AG04450 (cell line): Measurements from ENCODE around the gene CLBA1. TPM values are rescaled to one million over a fixed set of nuclear protein-coding genes. Genes with fewer than 3 reads are reported as not detected.

Experiments used
- CTCF ChIA-PET: fragments of 300-600, 350-600 bp; formaldehyde crosslinking; extraction: SDS; loops from one replicate; lab custom pipeline; 2022; ENCODE audit warnings: antibody characterized with exemption, inconsistent platforms; lab: Charles Lee
- POLR2A ChIA-PET: fragments of 350-600 bp; formaldehyde crosslinking; extraction: SDS; loops from one replicate; lab custom pipeline; 2021; ENCODE audit warnings: antibody characterized with exemption, inconsistent platforms; lab: Yijun Ruan, JAX
- DNase-seq: peaks from one replicate; pipeline ENCODE4 v3.0.0-alpha.2; 2011; ENCODE audit warnings: low read depth, low spot score
- H3K27ac ChIP-seq: one replicate; pipeline ENCODE4 v1.5.1; 2012; ENCODE audit warnings: low read depth, low read length, control low read depth
- H3K27me3 ChIP-seq: one replicate; pipeline ENCODE4 v1.6.0; 2012; ENCODE audit warnings: low read length; ENCODE audit not compliant: control insufficient read depth, insufficient read depth
- H3K4me3 ChIP-seq: 2 replicates; pipeline ENCODE4 v1.5.1; 2011; ENCODE audit warnings: mild to moderate bottlenecking, low read depth, low read length, control low read depth
- H3K9me3 ChIP-seq: 2 replicates; pipeline ENCODE4 v1.5.1; 2012; ENCODE audit warnings: low read length; ENCODE audit not compliant: control insufficient read depth, insufficient read depth
- polyA plus RNA-seq: library from polyadenylated mRNA; depleted of rRNA; stranded (reverse); fragments of >200 nt; gene quantifications from 2 replicates; pipeline ENCODE4 v1.2.3, GENCODE V29; 2011
- TF ChIP-seq, protein P1 (sequence below): IDR thresholded peaks from 2 replicates; pipeline ENCODE4 v1.5.1; 2011; ENCODE audit warnings: low read depth, low read length, control low read depth, inconsistent platforms

The CLBA1 gene
- polyA plus RNA-seq, 1 experiment = 4.6 TPM

GRCh38 chr14:104966261-104966865, 19.2 kb upstream of the CLBA1 start:
- CTCF ChIA-PET = no interaction called here

DNA sequence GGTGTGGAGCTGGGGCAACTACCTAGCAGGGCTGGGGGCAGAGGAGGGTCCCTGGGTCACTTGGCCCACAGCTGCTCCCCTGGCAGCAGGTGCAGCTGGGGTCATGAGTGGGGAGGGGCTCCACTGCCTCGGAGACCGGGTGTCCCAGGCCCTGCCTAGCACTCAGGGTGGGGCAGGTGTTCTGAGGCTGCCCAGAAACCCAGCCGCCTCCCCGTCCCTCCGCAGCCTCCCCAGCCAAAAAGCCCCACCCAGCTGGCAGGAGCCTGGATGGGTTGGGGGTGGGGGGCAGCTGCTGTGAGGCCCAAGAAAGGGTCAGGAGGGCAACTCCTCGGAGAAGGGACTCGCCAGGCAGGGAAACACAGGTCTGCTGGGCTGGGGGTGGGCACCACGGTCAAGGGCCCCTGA, 18.6 kb upstream of the CLBA1 start:
- TF ChIP-seq, protein P1, sequence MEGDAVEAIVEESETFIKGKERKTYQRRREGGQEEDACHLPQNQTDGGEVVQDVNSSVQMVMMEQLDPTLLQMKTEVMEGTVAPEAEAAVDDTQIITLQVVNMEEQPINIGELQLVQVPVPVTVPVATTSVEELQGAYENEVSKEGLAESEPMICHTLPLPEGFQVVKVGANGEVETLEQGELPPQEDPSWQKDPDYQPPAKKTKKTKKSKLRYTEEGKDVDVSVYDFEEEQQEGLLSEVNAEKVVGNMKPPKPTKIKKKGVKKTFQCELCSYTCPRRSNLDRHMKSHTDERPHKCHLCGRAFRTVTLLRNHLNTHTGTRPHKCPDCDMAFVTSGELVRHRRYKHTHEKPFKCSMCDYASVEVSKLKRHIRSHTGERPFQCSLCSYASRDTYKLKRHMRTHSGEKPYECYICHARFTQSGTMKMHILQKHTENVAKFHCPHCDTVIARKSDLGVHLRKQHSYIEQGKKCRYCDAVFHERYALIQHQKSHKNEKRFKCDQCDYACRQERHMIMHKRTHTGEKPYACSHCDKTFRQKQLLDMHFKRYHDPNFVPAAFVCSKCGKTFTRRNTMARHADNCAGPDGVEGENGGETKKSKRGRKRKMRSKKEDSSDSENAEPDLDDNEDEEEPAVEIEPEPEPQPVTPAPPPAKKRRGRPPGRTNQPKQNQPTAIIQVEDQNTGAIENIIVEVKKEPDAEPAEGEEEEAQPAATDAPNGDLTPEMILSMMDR = no peak
- DNase-seq = no peak
- CTCF ChIA-PET = no interaction called here
- Histone ChIP-seq H3K27ac (no peak overlapping the region), H3K4me3 (no peak overlapping the region), H3K9me3 (no peaks in the 10 kb centered on the region; the same call in 1 of the 2 replicates), H3K27me3 (no peaks in the 10 kb centered on the region)
- POLR2A ChIA-PET = no interaction called here

More at GRCh38 chr14:104966261-104966865, 19.2 kb upstream of the CLBA1 start:
- POLR2A ChIA-PET = no interaction called here
- Histone ChIP-seq H3K27me3 (no peaks in the 10 kb centered on the region), H3K27ac (no peak overlapping the region), H3K9me3 (no peaks in the 10 kb centered on the region; the same call in 1 of the 2 replicates), H3K4me3 (no peak overlapping the region)
- DNase-seq = no peak
- TF ChIP-seq, protein P1 = no peak

DNA sequence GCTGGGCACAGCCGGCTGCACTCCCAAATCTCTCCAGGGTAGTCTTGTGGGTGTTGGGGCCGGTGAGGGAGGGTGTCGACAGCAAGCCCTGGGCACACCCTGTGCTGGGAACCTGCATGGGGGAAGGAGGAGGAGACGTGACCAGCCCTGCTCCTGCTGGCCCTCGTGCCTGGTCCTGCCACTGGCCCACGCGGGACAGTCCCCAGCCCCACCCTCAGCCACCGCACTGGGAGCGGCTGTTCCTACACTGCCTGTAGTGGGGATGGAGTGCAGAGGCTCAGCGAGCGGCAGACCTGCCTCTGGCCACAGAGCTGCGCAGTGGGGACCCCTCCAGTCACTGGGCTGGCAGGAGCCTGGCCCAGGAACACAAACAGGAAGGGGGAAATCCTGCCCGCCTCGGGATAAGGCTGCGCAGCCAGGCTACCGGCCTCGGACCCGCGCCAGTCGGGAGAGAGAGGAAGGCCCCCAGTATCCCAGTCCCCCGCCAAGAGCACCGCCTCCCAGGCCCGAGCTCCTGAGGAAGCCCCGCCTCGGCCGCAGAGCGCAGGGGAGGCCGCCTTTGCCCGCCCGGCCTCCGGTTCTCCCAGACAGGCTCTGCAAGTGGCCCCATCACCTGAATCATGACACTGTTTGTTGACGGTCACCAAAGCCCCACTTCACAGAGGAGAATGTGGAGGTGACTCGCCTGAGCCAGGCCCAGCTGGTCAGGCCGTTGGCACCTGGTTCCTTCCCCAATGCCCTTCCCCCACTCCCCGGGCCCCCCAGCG, 18.0 kb upstream of the CLBA1 start:
- H3K27me3 ChIP-seq = no peaks in the 10 kb centered on the region
- CTCF ChIA-PET = interaction anchor here (0.6 to 1.6 kb wide), 2 partner anchors 71 to 209 kb away, joined by 3 to 4 read pairs; no protein-coding TSS in a partner anchor
- H3K27ac ChIP-seq = no peak overlapping the region
- no peak for DNase-seq
- POLR2A ChIA-PET = no interaction called here
- no peaks in the 10 kb centered on the region; the same call in 1 of the 2 replicates for H3K9me3 ChIP-seq
- TF ChIP-seq, protein P1 = no peak
- H3K4me3 ChIP-seq = peak overlapping the region; percentile 39

GRCh38 chr14:104968153-104968527, 17.4 kb upstream of the CLBA1 start:
- TF ChIP-seq, protein P1 = no peak
- DNase-seq = no peak
- Histone ChIP-seq H3K9me3 (no peaks in the 10 kb centered on the region; the same call in 1 of the 2 replicates), H3K27me3 (no peaks in the 10 kb centered on the region), H3K4me3 (peak overlapping the region; percentile 39), H3K27ac (no peak overlapping the region)
- ChIA-PET CTCF (interaction anchor here (1.6 kb wide), 1 partner anchor 72 kb away, joined by 4 read pairs; no protein-coding TSS in a partner anchor), POLR2A (no interaction called here)
